GM18502 (cell line): ENCODE data around the gene LIMS2.

Experiments
- ATAC-seq: cut with Tn5 transposase; IDR thresholded peaks from one replicate; pipeline ENCODE4 v1.9.1; 2021; ENCODE audit warnings: mild to moderate bottlenecking; ENCODE audit not compliant: unreplicated experiment, poor library complexity

Gene LIMS2

DNA sequence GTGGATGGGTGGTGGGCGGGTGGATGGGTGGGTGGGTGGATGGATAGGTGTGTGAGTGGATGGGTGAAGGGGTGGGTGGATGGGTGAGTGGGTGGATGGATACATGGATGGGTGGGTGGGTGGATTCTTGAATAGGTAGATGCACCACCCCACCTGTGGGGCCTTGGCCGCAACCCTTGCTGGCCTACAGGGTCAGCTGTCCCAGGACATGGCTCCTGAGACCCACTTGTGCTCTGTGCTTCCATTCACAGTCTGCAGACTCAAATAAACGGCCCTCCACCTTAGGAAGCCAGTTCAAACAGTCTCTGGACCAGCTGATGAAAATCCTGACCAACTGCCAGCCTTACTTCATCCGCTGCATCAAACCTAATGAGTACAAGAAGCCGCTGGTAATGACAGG, 85.5 kb downstream of the LIMS2 start:
- ATAC-seq: no peak

DNA sequence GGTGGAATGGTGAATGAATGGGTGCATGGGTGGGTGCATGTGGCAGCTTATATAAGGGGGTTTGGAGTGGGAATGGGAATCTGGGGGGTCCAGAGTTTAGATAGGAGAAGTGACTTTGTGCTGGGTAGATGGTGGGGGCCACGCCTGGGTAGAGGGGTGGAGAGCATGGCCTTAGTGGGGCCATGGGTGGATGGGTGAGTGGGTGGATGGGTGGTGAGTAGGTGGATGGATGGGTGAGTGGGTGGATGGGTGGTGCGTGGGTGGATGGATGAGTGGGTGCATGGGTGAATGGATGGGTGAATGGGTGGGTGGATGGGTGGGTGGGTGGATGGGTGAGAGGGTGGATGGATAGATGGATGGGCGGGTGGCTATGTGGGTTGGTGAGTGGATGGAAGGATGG, 86.0 kb downstream of the LIMS2 start:
- ATAC-seq: no peak
